Measurements from ENCODE around the gene SCYL1. TPM values are rescaled to one million over a fixed set of nuclear protein-coding genes. Genes with fewer than 3 reads are reported as not detected.

Gene SCYL1
- total and polyA plus RNA-seq, 2 experiments from 2014 or later, result 52.7 to 66.1 TPM

DNA sequence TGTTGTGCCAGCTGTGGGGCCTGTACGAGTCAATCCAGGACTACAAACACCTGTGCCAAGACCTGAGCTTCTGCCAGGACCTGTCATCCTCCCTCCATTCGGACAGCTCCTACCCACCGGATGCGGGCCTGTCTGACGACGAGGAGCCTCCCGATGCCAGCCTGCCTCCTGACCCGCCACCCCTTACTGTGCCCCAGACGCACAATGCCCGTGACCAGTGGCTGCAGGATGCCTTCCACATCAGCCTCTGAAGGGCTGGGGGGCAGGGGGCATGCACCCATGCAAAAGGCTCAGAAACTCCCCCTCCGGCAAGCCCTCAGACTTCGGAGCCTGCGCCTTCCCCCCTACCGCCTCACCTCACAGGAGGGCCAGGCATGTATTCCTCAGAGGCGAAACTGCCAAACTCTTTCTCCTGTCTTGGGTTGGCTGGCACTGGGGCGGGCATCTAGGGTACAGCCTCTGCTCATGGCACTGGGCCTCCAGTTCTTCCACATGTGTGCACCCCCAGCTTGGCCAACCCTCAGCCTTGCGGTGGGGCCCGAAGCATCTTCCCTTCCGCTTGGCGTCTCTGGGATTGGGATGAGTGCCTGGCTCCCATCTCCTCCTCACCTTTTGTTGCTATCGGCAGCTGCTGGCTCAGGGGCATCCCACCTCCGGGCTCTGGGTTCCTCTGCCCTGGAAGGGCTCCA, 48.7 kb downstream of the SCYL1 start:
- TF ChIP-seq CREB1 (CRISPR knock-in tag; IDR thresholded peaks at IDR 0.05; ENCODE audit: low read depth), result no peak
- no peak for TF ChIP-seq ZNF114 (CRISPR knock-in tag; IDR thresholded peaks at IDR 0.05)
- TF ChIP-seq, protein P1, sequence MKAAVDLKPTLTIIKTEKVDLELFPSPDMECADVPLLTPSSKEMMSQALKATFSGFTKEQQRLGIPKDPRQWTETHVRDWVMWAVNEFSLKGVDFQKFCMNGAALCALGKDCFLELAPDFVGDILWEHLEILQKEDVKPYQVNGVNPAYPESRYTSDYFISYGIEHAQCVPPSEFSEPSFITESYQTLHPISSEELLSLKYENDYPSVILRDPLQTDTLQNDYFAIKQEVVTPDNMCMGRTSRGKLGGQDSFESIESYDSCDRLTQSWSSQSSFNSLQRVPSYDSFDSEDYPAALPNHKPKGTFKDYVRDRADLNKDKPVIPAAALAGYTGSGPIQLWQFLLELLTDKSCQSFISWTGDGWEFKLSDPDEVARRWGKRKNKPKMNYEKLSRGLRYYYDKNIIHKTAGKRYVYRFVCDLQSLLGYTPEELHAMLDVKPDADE (IDR thresholded peaks at IDR 0.05), result no peak
- no peak for TF ChIP-seq POLR2AphosphoS5 (IDR thresholded peaks at IDR 0.05; ENCODE audit: low read depth)
- TF ChIP-seq, protein P2, sequence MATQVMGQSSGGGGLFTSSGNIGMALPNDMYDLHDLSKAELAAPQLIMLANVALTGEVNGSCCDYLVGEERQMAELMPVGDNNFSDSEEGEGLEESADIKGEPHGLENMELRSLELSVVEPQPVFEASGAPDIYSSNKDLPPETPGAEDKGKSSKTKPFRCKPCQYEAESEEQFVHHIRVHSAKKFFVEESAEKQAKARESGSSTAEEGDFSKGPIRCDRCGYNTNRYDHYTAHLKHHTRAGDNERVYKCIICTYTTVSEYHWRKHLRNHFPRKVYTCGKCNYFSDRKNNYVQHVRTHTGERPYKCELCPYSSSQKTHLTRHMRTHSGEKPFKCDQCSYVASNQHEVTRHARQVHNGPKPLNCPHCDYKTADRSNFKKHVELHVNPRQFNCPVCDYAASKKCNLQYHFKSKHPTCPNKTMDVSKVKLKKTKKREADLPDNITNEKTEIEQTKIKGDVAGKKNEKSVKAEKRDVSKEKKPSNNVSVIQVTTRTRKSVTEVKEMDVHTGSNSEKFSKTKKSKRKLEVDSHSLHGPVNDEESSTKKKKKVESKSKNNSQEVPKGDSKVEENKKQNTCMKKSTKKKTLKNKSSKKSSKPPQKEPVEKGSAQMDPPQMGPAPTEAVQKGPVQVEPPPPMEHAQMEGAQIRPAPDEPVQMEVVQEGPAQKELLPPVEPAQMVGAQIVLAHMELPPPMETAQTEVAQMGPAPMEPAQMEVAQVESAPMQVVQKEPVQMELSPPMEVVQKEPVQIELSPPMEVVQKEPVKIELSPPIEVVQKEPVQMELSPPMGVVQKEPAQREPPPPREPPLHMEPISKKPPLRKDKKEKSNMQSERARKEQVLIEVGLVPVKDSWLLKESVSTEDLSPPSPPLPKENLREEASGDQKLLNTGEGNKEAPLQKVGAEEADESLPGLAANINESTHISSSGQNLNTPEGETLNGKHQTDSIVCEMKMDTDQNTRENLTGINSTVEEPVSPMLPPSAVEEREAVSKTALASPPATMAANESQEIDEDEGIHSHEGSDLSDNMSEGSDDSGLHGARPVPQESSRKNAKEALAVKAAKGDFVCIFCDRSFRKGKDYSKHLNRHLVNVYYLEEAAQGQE (IDR thresholded peaks at IDR 0.05; ENCODE audit: unreplicated experiment), result no peak
- no peak for TF ChIP-seq STAT1 (IDR thresholded peaks at IDR 0.05; ENCODE audit: unreplicated experiment)
- TF ChIP-seq JUNB (IDR thresholded peaks at IDR 0.05; ENCODE audit: unreplicated experiment), result no peak
- TF ChIP-seq EZH2 (IDR thresholded peaks at IDR 0.05; ENCODE audit: low read depth, unreplicated experiment), result no peak
- TF ChIP-seq ZNF331 (CRISPR knock-in tag; IDR thresholded peaks at IDR 0.05; ENCODE audit: low read depth), result no peak
- no peak for TF ChIP-seq NANOG (IDR thresholded peaks at IDR 0.05; ENCODE audit: borderline replicate concordance)
- no peak for TF ChIP-seq EZH2phosphoT487 (IDR thresholded peaks at IDR 0.05; ENCODE audit: unreplicated experiment)
- TF ChIP-seq ZNF462 (CRISPR knock-in tag; IDR thresholded peaks at IDR 0.05), result no peak
- TF ChIP-seq, protein P3, sequence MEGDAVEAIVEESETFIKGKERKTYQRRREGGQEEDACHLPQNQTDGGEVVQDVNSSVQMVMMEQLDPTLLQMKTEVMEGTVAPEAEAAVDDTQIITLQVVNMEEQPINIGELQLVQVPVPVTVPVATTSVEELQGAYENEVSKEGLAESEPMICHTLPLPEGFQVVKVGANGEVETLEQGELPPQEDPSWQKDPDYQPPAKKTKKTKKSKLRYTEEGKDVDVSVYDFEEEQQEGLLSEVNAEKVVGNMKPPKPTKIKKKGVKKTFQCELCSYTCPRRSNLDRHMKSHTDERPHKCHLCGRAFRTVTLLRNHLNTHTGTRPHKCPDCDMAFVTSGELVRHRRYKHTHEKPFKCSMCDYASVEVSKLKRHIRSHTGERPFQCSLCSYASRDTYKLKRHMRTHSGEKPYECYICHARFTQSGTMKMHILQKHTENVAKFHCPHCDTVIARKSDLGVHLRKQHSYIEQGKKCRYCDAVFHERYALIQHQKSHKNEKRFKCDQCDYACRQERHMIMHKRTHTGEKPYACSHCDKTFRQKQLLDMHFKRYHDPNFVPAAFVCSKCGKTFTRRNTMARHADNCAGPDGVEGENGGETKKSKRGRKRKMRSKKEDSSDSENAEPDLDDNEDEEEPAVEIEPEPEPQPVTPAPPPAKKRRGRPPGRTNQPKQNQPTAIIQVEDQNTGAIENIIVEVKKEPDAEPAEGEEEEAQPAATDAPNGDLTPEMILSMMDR (conservative IDR thresholded peaks at IDR 0.05; ENCODE audit: low read depth in 2 of 2), result no peak
- H3K36me3 ChIP-seq (ENCODE audit: insufficient read depth), result no peaks in the 10 kb centered on the region
- no peak overlapping the region for H3K27ac ChIP-seq (ENCODE audit: low read depth)
- H3K36me3 Mint-ChIP-seq (ENCODE audit: low read depth), result peaks cover 9% of the 10 kb centered on the region
- peaks cover 41% of the 10 kb centered on the region for H3F3A ChIP-seq (replicated peaks; ENCODE audit: low read depth)
- H3K4me1 ChIP-seq (ENCODE audit: insufficient read depth), result peaks cover 31% of the 10 kb centered on the region
- no peak overlapping the region for H2AFZ ChIP-seq
- peaks cover 8% of the 10 kb centered on the region for H3K79me2 ChIP-seq (replicated peaks; ENCODE audit: insufficient read depth)
- H3K27me3 Mint-ChIP-seq (ENCODE audit: insufficient read depth, low read depth, poor library complexity), result peaks cover 42% of the 10 kb centered on the region
- peaks cover 10% of the 10 kb centered on the region for H4K20me1 ChIP-seq (replicated peaks; ENCODE audit: insufficient read depth)
- H3K4me1 Mint-ChIP-seq, result peaks cover 52% of the 10 kb centered on the region
- ATAC-seq (no peak), DNase-seq (ENCODE audit: low spot score) (no peak)
- H3K4me2 ChIP-seq, result peak overlapping the region; percentile 81
- no peaks in the 10 kb centered on the region for H3K9me2 ChIP-seq (ENCODE audit: insufficient read depth)
- peak overlapping the region; percentile 65 for H3K4me3 Mint-ChIP-seq
- peak overlapping the region; percentile 91; the same call in 1 of the 2 replicates for H3K4me3 ChIP-seq
- peaks cover 43% of the 10 kb centered on the region for H3K27me3 ChIP-seq (ENCODE audit: insufficient read depth)
- H3K27ac Mint-ChIP-seq, result no peak overlapping the region
- H3K9me3 Mint-ChIP-seq, result no peaks in the 10 kb centered on the region
